AG09319 (cell line): Measurements from ENCODE around the gene IP6K3.

Source experiments
- DNase-seq: peaks from one replicate; pipeline ENCODE4 v3.0.0-alpha.2; 2010; ENCODE audit warnings: low read depth; ENCODE audit errors: extremely low read depth
- TF ChIP-seq, protein P1 (sequence below): IDR thresholded peaks from 2 replicates; pipeline ENCODE4 v1.5.1; 2011; ENCODE audit warnings: low read depth, mild to moderate bottlenecking, inconsistent platforms, low read length, moderate library complexity

IP6K3 gene

GRCh38 chr6:33765368-33765767 is 18.7 kb upstream of the IP6K3 start:
- TF ChIP-seq, protein P1, sequence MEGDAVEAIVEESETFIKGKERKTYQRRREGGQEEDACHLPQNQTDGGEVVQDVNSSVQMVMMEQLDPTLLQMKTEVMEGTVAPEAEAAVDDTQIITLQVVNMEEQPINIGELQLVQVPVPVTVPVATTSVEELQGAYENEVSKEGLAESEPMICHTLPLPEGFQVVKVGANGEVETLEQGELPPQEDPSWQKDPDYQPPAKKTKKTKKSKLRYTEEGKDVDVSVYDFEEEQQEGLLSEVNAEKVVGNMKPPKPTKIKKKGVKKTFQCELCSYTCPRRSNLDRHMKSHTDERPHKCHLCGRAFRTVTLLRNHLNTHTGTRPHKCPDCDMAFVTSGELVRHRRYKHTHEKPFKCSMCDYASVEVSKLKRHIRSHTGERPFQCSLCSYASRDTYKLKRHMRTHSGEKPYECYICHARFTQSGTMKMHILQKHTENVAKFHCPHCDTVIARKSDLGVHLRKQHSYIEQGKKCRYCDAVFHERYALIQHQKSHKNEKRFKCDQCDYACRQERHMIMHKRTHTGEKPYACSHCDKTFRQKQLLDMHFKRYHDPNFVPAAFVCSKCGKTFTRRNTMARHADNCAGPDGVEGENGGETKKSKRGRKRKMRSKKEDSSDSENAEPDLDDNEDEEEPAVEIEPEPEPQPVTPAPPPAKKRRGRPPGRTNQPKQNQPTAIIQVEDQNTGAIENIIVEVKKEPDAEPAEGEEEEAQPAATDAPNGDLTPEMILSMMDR = no peak

DNA sequence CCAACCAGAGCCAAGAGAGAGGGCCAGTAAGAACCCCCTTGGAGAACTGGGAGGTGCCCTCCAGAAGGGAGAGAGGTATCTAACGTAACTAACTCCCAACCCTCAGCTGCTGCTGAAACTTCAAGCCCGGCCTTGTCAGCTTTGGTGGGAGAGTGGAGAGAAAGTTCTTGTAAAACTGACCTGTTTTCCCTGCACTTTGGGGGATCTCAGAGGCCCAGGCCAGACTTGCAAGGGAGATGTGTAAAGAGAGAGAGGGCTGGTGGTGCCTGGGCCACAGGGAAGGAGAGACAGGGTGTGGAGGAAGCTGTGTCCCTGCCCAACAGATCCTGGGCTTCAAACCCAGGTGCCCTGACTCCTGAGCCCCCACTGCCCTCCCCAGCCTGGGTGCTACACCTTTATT is 17.3 kb upstream of the IP6K3 start:
- DNase-seq = no peak
- TF ChIP-seq, protein P1 = no peak

More at GRCh38 chr6:33765368-33765767, 18.7 kb upstream of the IP6K3 start:
- no peak for DNase-seq

DNA sequence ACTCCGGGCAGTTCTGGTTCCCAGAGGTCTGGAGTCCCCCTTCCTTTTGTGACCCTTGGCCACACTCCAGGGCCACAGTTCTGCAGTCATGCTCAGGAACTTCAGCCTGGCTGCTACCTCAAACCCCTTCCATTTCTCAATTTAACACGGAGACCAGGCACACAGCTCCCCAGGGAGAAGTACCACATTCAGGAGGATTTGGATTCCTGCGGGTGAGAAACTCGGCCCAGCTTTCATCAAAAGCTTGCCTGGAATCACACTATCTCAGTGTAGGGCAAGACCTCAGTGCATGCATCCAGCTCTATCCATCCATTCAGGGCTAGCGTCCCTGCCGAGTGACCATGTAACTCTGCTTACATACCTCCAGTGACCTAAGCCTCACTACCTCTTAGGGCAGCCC is 16.8 kb upstream of the IP6K3 start:
- TF ChIP-seq, protein P1 = no peak

GRCh38 chr6:33762713-33763112 is 16.0 kb upstream of the IP6K3 start:
- TF ChIP-seq, protein P1 = no peak
- no peak for DNase-seq

More for the DNA sequence above, 16.8 kb upstream of the IP6K3 start:
- DNase-seq = no peak

GRCh38 chr6:33761922-33762629 is 15.4 kb upstream of the IP6K3 start:
- TF ChIP-seq, protein P1 = peak; percentile 60
- DNase-seq = no peak

DNA sequence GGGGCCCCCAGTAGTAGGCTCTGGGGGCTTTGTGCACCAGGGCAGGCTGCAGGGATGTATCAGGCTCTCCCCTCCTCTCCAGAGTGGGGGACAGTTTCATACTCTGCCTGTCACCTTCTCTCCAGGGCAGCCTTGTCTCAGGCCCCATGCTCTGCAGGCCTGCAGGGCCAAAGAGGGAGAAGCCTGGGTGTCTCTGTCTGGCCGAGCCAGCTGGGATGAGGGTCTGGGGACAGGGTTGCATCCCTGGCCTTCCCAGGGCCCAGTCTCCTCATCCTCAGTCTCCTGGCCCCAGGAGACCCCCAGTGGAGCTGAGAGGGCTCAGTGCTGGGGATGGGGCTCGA is 14.8 kb upstream of the IP6K3 start:
- DNase-seq = no peak
- TF ChIP-seq, protein P1 = no peak

DNA sequence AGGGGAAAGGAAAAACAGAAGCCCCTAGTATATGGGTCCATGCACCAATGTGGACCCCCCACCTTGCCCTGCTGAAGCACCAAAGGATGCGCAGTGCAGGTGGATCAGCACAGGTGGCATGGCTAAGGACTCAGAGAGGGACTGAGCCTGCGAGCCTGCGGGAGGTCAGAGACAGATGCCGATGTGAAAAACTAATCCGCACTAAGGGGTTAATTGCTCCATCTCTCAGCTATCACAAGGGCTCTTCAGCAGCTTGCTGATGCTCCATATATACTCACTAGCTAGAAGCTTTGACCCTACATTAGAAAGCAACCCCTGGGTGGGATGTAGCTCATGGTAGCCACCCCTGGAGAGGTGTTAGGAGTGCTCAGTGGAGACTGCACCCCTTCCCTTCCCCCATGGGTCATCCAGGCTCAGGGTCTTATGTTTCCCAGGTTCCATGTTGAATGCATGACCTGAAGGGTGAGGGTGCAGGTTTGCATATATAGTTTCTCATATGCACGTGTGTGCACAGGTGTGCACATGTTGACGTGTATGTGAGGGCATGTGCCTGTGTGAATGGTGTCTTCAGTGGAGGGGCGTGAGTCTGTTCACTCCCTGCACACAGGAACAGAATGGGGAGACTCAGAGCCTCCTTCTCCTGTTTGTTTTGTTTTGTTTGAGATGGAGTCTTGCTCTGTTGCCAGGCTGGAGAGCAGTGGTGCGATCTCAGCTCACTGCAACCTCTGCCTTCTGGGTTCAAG is 13.4 kb upstream of the IP6K3 start:
- DNase-seq = no peak

More for the DNA sequence above, 13.4 kb upstream of the IP6K3 start:
- TF ChIP-seq, protein P1 = no peak
